ENCODE results near the gene PEX16.

Gene PEX16

GRCh38 chr11:45899086-45899447 is 18.6 kb downstream of the PEX16 start:
- no peak for DNase-seq (ENCODE audit: low read depth, low spot score)

- DNase-seq (ENCODE audit: low read depth, low spot score) = no peak
Observed at GRCh38 chr11:45897556-45897955, 20.1 kb downstream of the PEX16 start.

- DNase-seq (ENCODE audit: low read depth, low spot score) = peak; percentile 68
Observed at GRCh38 chr11:45896422-45896984, 21.2 kb downstream of the PEX16 start.

GRCh38 chr11:45895553-45896259 is 22.0 kb downstream of the PEX16 start:
- DNase-seq (ENCODE audit: low read depth, low spot score) = no peak

- no peak for DNase-seq (ENCODE audit: low read depth, low spot score)
Observed at GRCh38 chr11:45894555-45895247, 23.0 kb downstream of the PEX16 start.

- DNase-seq (ENCODE audit: low read depth, low spot score) = no peak
Observed at GRCh38 chr11:45892856-45893255, 24.8 kb downstream of the PEX16 start.

GRCh38 chr11:45890886-45891550 is 26.7 kb downstream of the PEX16 start:
- no peak for DNase-seq (ENCODE audit: low read depth, low spot score)

GRCh38 chr11:45889966-45890365 is 27.7 kb downstream of the PEX16 start:
- DNase-seq (ENCODE audit: low read depth, low spot score) = no peak

- DNase-seq (ENCODE audit: low read depth, low spot score) = no peak
Observed at GRCh38 chr11:45889555-45889954, 28.1 kb downstream of the PEX16 start.

GRCh38 chr11:45887587-45887986 is 30.1 kb downstream of the PEX16 start:
- no peak for DNase-seq (ENCODE audit: low read depth, low spot score)

GRCh38 chr11:45886816-45887520 is 30.7 kb downstream of the PEX16 start:
- DNase-seq (ENCODE audit: low read depth, low spot score) = no peak

- peak; percentile 45 for DNase-seq (ENCODE audit: low read depth, low spot score)
Observed at GRCh38 chr11:45885921-45886721, 31.6 kb downstream of the PEX16 start.

- DNase-seq (ENCODE audit: low read depth, low spot score) = peak; percentile 83
Observed at GRCh38 chr11:45885274-45885920, 32.3 kb downstream of the PEX16 start, which contains the start of gene MAPK8IP1. Gene MAPK8IP1 (plus strand): TSS chr11:45885651. CDS start chr11:45885821, 170 bp downstream.

GRCh38 chr11:45884596-45885185 is 33.0 kb downstream of the PEX16 start:
- DNase-seq (ENCODE audit: low read depth, low spot score) = no peak

GRCh38 chr11:45881708-45882368 is 35.8 kb downstream of the PEX16 start:
- DNase-seq (ENCODE audit: low read depth, low spot score) = no peak

- no peak for DNase-seq (ENCODE audit: low read depth, low spot score)
Observed at GRCh38 chr11:45880772-45881570, 36.7 kb downstream of the PEX16 start.

- no peak for DNase-seq (ENCODE audit: low read depth, low spot score)
Observed at GRCh38 chr11:45879803-45880686, 37.6 kb downstream of the PEX16 start.

- DNase-seq (ENCODE audit: low read depth, low spot score) = no peak
Observed at GRCh38 chr11:45877845-45878244, 39.8 kb downstream of the PEX16 start.

Measured in ELF-1 (cell line).